Measurements from ENCODE around the gene LINGO3.
"Not testable (repeated sequence)": the region's sequence is repeated elsewhere in the genome, so short reads cannot be mapped to it uniquely, and the experiment has no call there.

Gene LINGO3

GRCh38 chr19:2287585-2288337 is 20.2 kb downstream of the LINGO3 start:
- no peak overlapping the region for H3K4me3 ChIP-seq
- H3K27me3 ChIP-seq, result peaks cover 0 to 44% of the 10 kb centered on the region in 2 donors
- H3K9me3 ChIP-seq, result no peaks in the 10 kb centered on the region
- H3K27ac ChIP-seq, result no peak overlapping the region
- TF ChIP-seq CTCF (IDR thresholded peaks at IDR 0.05), result no peak
- peaks cover 0 to 28% (median 25%) of the 10 kb centered on the region in 4 donors for H3K4me1 ChIP-seq
- intact Hi-C loops (cut with DNase I; ENCODE audit: low total_unique reads), result no loop called here
- DNase-seq, result no peak
- H3K36me3 ChIP-seq, result peaks cover 0 to 5% (median 0%) of the 10 kb centered on the region in 3 donors

DNA sequence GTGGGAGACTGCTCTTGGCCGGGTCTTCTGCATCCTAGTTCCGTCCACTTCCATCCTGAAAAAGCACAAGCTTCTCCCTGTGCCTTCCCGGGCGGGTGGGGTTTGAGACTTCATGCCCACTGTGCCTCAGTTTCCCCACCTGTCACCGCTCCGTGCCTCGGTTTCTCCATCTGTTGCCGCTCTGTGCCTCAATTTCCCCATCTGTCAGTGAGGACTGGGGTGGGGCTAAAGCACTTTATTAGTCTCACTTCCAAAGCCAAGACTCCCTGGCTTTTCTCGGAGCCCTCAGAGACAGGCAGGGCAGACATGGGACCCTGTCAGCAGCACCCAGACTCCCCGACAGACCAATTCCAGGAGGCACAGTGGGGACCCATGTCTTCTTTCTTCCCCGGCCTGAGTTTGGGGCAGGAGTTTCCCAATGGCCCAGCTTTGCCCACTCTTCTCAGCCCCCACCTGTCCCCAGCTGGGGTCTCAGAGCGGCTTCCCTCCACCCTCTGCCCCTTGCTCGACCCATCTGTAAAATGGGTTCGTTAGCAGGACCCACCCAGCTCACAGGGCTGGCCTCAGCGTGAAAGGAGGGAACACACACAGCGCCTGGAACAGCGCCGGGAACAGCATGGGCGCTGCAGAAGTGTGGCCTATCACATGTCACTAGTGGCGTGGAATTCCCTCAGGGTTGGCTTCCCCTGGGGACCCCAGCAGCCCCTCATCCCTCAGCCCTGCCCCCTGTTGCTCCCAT is 21.4 kb downstream of the LINGO3 start:
- Histone ChIP-seq H3K27ac (no peak overlapping the region), H3K9me3 (no peaks in the 10 kb centered on the region), H3K27me3 (peaks cover 0 to 39% of the 10 kb centered on the region in 2 donors), H3K4me1 (peaks cover 0 to 34% (median 30%) of the 10 kb centered on the region in 4 donors), H3K4me3 (no peak overlapping the region), H3K36me3 (peaks cover 0 to 5% (median 0%) of the 10 kb centered on the region in 3 donors)
- intact Hi-C loops (cut with DNase I; ENCODE audit: low total_unique reads), result no loop called here
- TF ChIP-seq CTCF (IDR thresholded peaks at IDR 0.05), result no peak
- DNase-seq, result no peak

GRCh38 chr19:2283835-2284507 is 24.0 kb downstream of the LINGO3 start:
- no peak for DNase-seq
- Histone ChIP-seq H3K4me3 (no peak overlapping the region), H3K36me3 (peaks cover 0 to 5% (median 3%) of the 10 kb centered on the region in 3 donors), H3K27me3 (peaks cover 0 to 13% of the 10 kb centered on the region in 2 donors), H3K4me1 (peaks cover 0 to 14% (median 7%) of the 10 kb centered on the region in 4 donors), H3K9me3 (no peaks in the 10 kb centered on the region), H3K27ac (no peak overlapping the region)
- intact Hi-C loops (cut with DNase I; ENCODE audit: low total_unique reads), result no loop called here
- no peak for TF ChIP-seq CTCF (IDR thresholded peaks at IDR 0.05)

DNA sequence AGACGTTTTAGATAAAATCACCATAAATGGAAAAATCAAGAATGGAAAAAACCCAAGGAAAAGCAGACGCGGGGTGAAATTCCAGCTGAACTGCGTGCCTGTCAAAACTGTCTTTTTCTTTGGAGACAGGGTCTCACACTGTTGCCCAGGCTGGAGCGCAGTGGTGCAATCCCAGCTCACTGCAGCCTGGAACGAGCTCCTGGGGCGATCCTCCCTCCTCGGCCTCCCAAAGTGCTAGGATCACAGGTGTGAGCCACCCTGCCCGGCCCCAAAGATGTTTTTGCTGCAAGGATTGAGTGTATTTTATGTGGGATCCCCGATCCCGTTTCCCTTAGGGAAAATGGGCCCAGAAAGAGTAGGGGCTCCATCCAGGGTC is 25.1 kb downstream of the LINGO3 start:
- H3K27me3 ChIP-seq, result peaks cover 0 to 2% of the 10 kb centered on the region in 2 donors
- H3K9me3 ChIP-seq, result no peaks in the 10 kb centered on the region
- TF ChIP-seq CTCF (IDR thresholded peaks at IDR 0.05), result no peak
- peaks cover 0 to 8% (median 5%) of the 10 kb centered on the region in 3 donors for H3K36me3 ChIP-seq
- peaks cover 0 to 14% (median 7%) of the 10 kb centered on the region in 4 donors for H3K4me1 ChIP-seq
- no peak for DNase-seq
- no peak overlapping the region for H3K4me3 ChIP-seq
- H3K27ac ChIP-seq, result no peak overlapping the region
- intact Hi-C loops (cut with DNase I; ENCODE audit: low total_unique reads), result no loop called here

- Histone ChIP-seq H3K4me3 (peak within 1 kb of the TSS; percentile 8 to 14), H3K4me1 (peaks cover 0 to 14% (median 7%) of the 10 kb centered on the region in 4 donors), H3K9me3 (no peaks in the 10 kb centered on the region), H3K27me3 (no peaks in the 10 kb centered on the region), H3K27ac (no peak within 1 kb of the TSS), H3K36me3 (peaks cover 0 to 8% (median 7%) of the 10 kb centered on the region in 3 donors)
- no peak for TF ChIP-seq CTCF (IDR thresholded peaks at IDR 0.05)
- intact Hi-C loops (cut with DNase I; ENCODE audit: low total_unique reads), result no loop called here
- DNase-seq, result peak; percentile 79 to 84
Observed at GRCh38 chr19:2282062-2282861, 25.7 kb downstream of the LINGO3 start, which contains the start of gene PEAK3. PEAK3 (minus strand) TSS chr19:2282175; CDS start chr19:2280931, 1,244 bp downstream.

DNA sequence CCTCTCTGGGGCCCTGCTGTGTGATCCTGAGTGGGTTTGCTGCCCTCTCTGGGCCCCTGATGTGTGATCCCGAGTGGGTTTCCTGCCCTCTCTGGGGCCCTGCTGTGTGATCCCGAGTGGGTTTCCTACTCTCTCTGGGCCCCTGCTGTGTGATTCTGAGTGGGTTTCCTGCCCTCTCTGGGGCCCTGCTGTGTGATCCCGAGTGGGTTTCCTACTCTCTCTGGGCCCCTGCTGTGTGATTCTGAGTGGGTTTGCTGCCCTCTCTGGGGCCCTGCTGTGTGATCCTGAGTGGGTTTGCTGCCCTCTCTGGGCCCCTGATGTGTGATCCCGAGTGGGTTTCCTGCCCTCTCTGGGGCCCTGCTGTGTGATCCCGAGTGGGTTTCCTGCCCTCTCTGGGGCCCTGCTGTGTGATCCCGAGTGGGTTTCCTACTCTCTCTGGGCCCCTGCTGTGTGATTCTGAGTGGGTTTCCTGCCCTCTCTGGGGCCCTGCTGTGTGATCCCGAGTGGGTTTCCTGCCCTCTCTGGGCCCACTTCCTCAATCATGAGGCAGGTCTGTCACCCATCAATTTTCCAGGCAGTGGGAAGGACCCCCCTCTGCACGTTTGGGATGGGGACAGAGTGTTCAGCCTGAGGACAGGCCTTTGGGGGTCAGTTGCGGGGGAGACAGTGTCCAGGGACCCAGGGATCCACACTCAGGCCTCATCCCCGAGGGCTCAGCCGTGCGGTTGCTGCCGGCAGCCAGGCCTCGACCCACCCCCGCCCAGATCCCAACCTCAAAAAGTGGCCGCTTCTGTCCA is 26.5 kb downstream of the LINGO3 start:
- DNase-seq; H3K27me3 ChIP-seq; intact Hi-C loops (cut with DNase I; ENCODE audit: low total_unique reads); H3K27ac ChIP-seq; H3K9me3 ChIP-seq: not testable (repeated sequence)
- Histone ChIP-seq H3K36me3 (peaks cover 0 to 14% (median 14%) of the 10 kb centered on the region in 3 donors), H3K4me1 (peaks cover 0 to 16% (median 7%) of the 10 kb centered on the region in 4 donors), H3K4me3 (peak overlapping the region; percentile 8 to 14)
